Right lobe of liver (tissue), 6 donors: ENCODE results near the gene USP33. TPM values are rescaled to one million over a fixed set of nuclear protein-coding genes. Genes with fewer than 3 reads are reported as not detected.

Experiments
- ATAC-seq, 4 donors: fragments of 200-7000 bp; cut with Tn5 transposase; one replicate each; pipeline ENCODE4 v1.9.1; 2020; ENCODE audit warnings: mild to moderate bottlenecking in 4 of 4, moderate library complexity in 4 of 4
- DNase-seq, 3 donors: peaks; one replicate each; pipeline ENCODE4 v3.0.0-alpha.2; 2020
- H3K27ac ChIP-seq, 3 donors: fragments of 200-600 bp; one replicate each; pipeline ENCODE4 v1.8.0; 2022
- H3K27me3 ChIP-seq, 2 donors: fragments of 200-600 bp; one replicate each; pipeline ENCODE4 v1.8.0; 2022
- H3K36me3 ChIP-seq, 4 donors: fragments of 200-600 bp; sonication (generic) in 1 of 4; one replicate each; pipeline versions ENCODE4 v1.5.1 to v1.8.0; 2017 to 2022; ENCODE audit warnings: control low read depth in 1 of 4
- H3K4me1 ChIP-seq, 4 donors: fragments of 200-600 bp; sonication (generic) in 1 of 4; one replicate each; pipeline versions ENCODE4 v1.5.1 to v1.8.0; 2017 to 2022; ENCODE audit warnings: control low read depth in 1 of 4
- H3K4me3 ChIP-seq, 3 donors: fragments of 200-600 bp; one replicate each; pipeline ENCODE4 v1.8.0; 2022
- H3K9me3 ChIP-seq, 4 donors: fragments of 200-600 bp; sonication (generic) in 1 of 4; one replicate each; pipeline versions ENCODE4 v1.5.1 to v1.8.0; 2017 to 2022; ENCODE audit warnings: control low read depth in 1 of 4
- CTCF ChIP-seq, 4 donors: fragments of 200-600 bp in 3 of 4; fragments of 450-650 bp in 1 of 4; IDR thresholded peaks; one replicate each; pipeline versions ENCODE4 v1.5.1 to v1.8.0; 2016 to 2022; ENCODE audit warnings: antibody characterized with exemption in 4 of 4, mild to moderate bottlenecking in 2 of 4
- POLR2A ChIP-seq: fragments of 450-650 bp; IDR thresholded peaks from one replicate; pipeline ENCODE4 v1.6.1; 2017; ENCODE audit warnings: antibody characterized with exemption, mild to moderate bottlenecking
- WGBS: methylation state at CpG from one replicate; pipeline ENCODE4 v1.1.6; 2018; ENCODE audit warnings: low coverage, low lambda C conversion rate; ENCODE audit not compliant: insufficient coverage; ENCODE audit errors: missing lambda C conversion rate; 5-methylcytosine and 5-hydroxymethylcytosine counted together
- intact Hi-C, 2 donors: fragments of 100-400 bp; cut with DNase I; formaldehyde crosslinking; loops; one replicate each; pipeline versions ENCODE4 v1.11.2 to v1.14.1; 2022
- total RNA-seq, 6 experiments: library from RNA; depleted of rRNA in 2 of 6; stranded (reverse); fragments of >200 nt in 2 of 6; fragmentation: NEBNext Ultra II Directional in 3 of 6; extraction: Animal tissue kit (Norgen Biotek cat#: 25700) in 3 of 6; gene quantifications; one replicate each; pipeline versions ENCODE4 v1.1.0 to v1.2.4, GENCODE V29; 2016 to 2023
- donor health status: DM: no; HTN: yes; CAD: no.
- donor health status: DM: no; HTN: no; CAD: no.
- donor health status: DM: no; HTN: no; CAD: no.
- donor health status: DM: no; HTN: yes; CAD: no.
- donor health status: DM: no; HTN: yes; CAD: no.

Gene USP33
- total RNA-seq, 6 experiments from 2014 or later: 16.5 to 31.0 (median 21.4) TPM

- Histone ChIP-seq H3K9me3 (no peaks in the 10 kb centered on the region), H3K27ac (no peak overlapping the region), H3K27me3 (no peaks in the 10 kb centered on the region), H3K4me1 (no peaks in the 10 kb centered on the region), H3K4me3 (no peak overlapping the region), H3K36me3 (peaks cover 0 to 84% (median 15%) of the 10 kb centered on the region in 4 donors)
- TF ChIP-seq POLR2A (no peak), CTCF (IDR thresholded peaks at IDR 0.05) (no peak)
- intact Hi-C loops: no loop called here
- DNase-seq: no peak
- ATAC-seq: no peak
- WGBS: 97% methylated on average over 2 of the region's 4 CpGs
Measured at GRCh38 chr1:77725706-77726105, 33.9 kb downstream of the USP33 start.

GRCh38 chr1:77718181-77718580 is 41.5 kb downstream of the USP33 start:
- peak in 2 of 4 donors; percentile 61 to 62 for ATAC-seq
- Histone ChIP-seq H3K4me1 (peaks cover 0 to 8% (median 0%) of the 10 kb centered on the region in 4 donors), H3K36me3 (peaks cover 0 to 57% (median 9%) of the 10 kb centered on the region in 4 donors), H3K27me3 (no peaks in the 10 kb centered on the region), H3K27ac (no peak overlapping the region), H3K9me3 (no peaks in the 10 kb centered on the region), H3K4me3 (no peak overlapping the region)
- intact Hi-C loops: no loop called here
- TF ChIP-seq CTCF (IDR thresholded peaks at IDR 0.05) (no peak), POLR2A (no peak)
- no peak for DNase-seq
- WGBS: 32% methylated on average over 2 of the region's 2 CpGs

GRCh38 chr1:77716065-77716464 is 43.6 kb downstream of the USP33 start:
- intact Hi-C loops: no loop called here
- Histone ChIP-seq H3K9me3 (no peaks in the 10 kb centered on the region), H3K36me3 (peaks cover 0 to 56% (median 11%) of the 10 kb centered on the region in 4 donors), H3K27me3 (no peaks in the 10 kb centered on the region), H3K4me1 (peaks cover 0 to 8% (median 0%) of the 10 kb centered on the region in 4 donors), H3K27ac (no peak overlapping the region), H3K4me3 (no peak overlapping the region)
- DNase-seq (no peak), ATAC-seq (no peak)
- TF ChIP-seq POLR2A: no peak
- no peak for TF ChIP-seq CTCF (IDR thresholded peaks at IDR 0.05)
- 95% methylated on average over 4 of the region's 4 CpGs for WGBS

GRCh38 chr1:77709727-77710126 is 49.9 kb downstream of the USP33 start:
- TF ChIP-seq CTCF (IDR thresholded peaks at IDR 0.05): no peak
- TF ChIP-seq POLR2A: no peak

GRCh38 chr1:77706321-77706720 is 53.3 kb downstream of the USP33 start:
- no peak overlapping the region for H3K27ac ChIP-seq
- TF ChIP-seq CTCF (IDR thresholded peaks at IDR 0.05): no peak
- no peak for TF ChIP-seq POLR2A
- no peak for DNase-seq
- H3K4me1 ChIP-seq: no peaks in the 10 kb centered on the region
- WGBS: 100% methylated on average over 4 of the region's 4 CpGs
- no peaks in the 10 kb centered on the region for H3K9me3 ChIP-seq
- H3K4me3 ChIP-seq: no peak overlapping the region
- intact Hi-C loops: no loop called here
- H3K27me3 ChIP-seq: no peaks in the 10 kb centered on the region
- H3K36me3 ChIP-seq: peaks cover 0 to 30% (median 14%) of the 10 kb centered on the region in 4 donors
- no peak for ATAC-seq

More at GRCh38 chr1:77709727-77710126, 49.9 kb downstream of the USP33 start:
- ATAC-seq: no peak
- no peak for DNase-seq
- no peaks in the 10 kb centered on the region for H3K9me3 ChIP-seq
- peaks cover 0 to 58% (median 21%) of the 10 kb centered on the region in 4 donors for H3K36me3 ChIP-seq
- intact Hi-C loops: no loop called here
- no peaks in the 10 kb centered on the region for H3K4me1 ChIP-seq
- no peak overlapping the region for H3K4me3 ChIP-seq
- no peaks in the 10 kb centered on the region for H3K27me3 ChIP-seq
- 80% methylated on average over 3 of the region's 3 CpGs for whole genome bisulfite sequencing
- H3K27ac ChIP-seq: no peak overlapping the region
